Small intestine (tissue), 7 donors: ENCODE measurements around the gene TPT1. TPM values are rescaled to one million over a fixed set of nuclear protein-coding genes. Genes with fewer than 3 reads are reported as not detected.
A peak's percentile ranks its signal among the peaks of the same experiment; 100 is the strongest.

Experiments used
- DNase-seq, 2 donors: peaks; one replicate each; pipeline versions ENCODE4 v3.0.0 to v3.0.0-alpha.2; 2013
- FAIRE-seq: peaks from 2 replicates; lab custom pipeline; 2012; peaks lifted over from hg19 to GRCh38; lab: Jason Lieb, UNC
- H3K27ac ChIP-seq, 3 donors: one replicate each; pipeline ENCODE4 v1.5.1; 2013; ENCODE audit warnings: low read length in 2 of 3, mild to moderate bottlenecking in 2 of 3, control low read depth in 1 of 3, inconsistent platforms in 1 of 3, low read depth in 1 of 3, moderate library complexity in 1 of 3
- H3K27me3 ChIP-seq, 3 donors: one replicate each; pipeline ENCODE4 v1.6.1; 2013; ENCODE audit warnings: low read length in 3 of 3, inconsistent platforms in 1 of 3; ENCODE audit not compliant: control insufficient read depth in 3 of 3, insufficient read depth in 3 of 3
- H3K36me3 ChIP-seq, 3 donors: one replicate each; pipeline ENCODE4 v1.6.1; 2013; ENCODE audit warnings: low read length in 3 of 3, inconsistent platforms in 1 of 3, low read depth in 1 of 3, mild to moderate bottlenecking in 1 of 3, moderate library complexity in 1 of 3; ENCODE audit not compliant: control insufficient read depth in 3 of 3, insufficient read depth in 2 of 3
- H3K4me1 ChIP-seq, 3 donors: one replicate each; pipeline ENCODE4 v1.6.1; 2013; ENCODE audit warnings: low read length in 2 of 3, inconsistent platforms in 1 of 3, low read depth in 1 of 3, mild to moderate bottlenecking in 1 of 3, moderate library complexity in 1 of 3; ENCODE audit not compliant: control insufficient read depth in 3 of 3, insufficient read depth in 2 of 3
- H3K4me3 ChIP-seq, 3 donors: one replicate each; pipeline ENCODE4 v1.5.1; 2013; ENCODE audit warnings: low read length in 3 of 3, control low read depth in 1 of 3, inconsistent platforms in 1 of 3, low read depth in 1 of 3, mild to moderate bottlenecking in 1 of 3, moderate library complexity in 1 of 3
- H3K9me3 ChIP-seq, 2 donors: one replicate each; pipeline ENCODE4 v1.6.1; 2013; ENCODE audit warnings: low read depth in 1 of 2, low read length in 1 of 2; ENCODE audit not compliant: control insufficient read depth in 2 of 2, insufficient read depth in 1 of 2
- WGBS, 3 donors: extraction: QIAGEN DNeasy Blood & Tissue Kit; methylation state at CpG; one replicate each; pipeline ENCODE4 v1.1.7; 2013; 5-methylcytosine and 5-hydroxymethylcytosine counted together
- polyA plus RNA-seq, 4 donors: library from polyadenylated mRNA; stranded (reverse) in 3 of 4; unstranded in 1 of 4; fragments of 200-250 nt in 3 of 4; fragments of 120-200 nt in 1 of 4; gene quantifications; one replicate each; pipeline versions ENCODE4 v1.2.1 to v1.2.3, GENCODE V29; 2013
- donor health status: healthy with polysubstance abuse.
- donor health status: control.
- donor health status: control.
- donor health status: Bipolar disorder and iron deficiency.
- donor health status: healthy.

The TPT1 gene
- polyA plus RNA-seq, 4 donors: 7,740 to 12,612 (median 10,208) TPM

GRCh38 chr13:45374917-45375316, 33.9 kb upstream of the TPT1 start:
- no peaks in the 10 kb centered on the region for H3K27me3 ChIP-seq
- H3K4me1 ChIP-seq: peaks cover 2 to 3% (median 2%) of the 10 kb centered on the region in 3 donors
- 92 to 94% (median 93%) methylated on average over 3 of the region's 3 CpGs for WGBS, 3 donors
- H3K36me3 ChIP-seq: peaks cover 0 to 34% (median 0%) of the 10 kb centered on the region in 3 donors
- H3K4me3 ChIP-seq: no peak overlapping the region
- DNase-seq (no peak), FAIRE-seq (no peak)
- no peak overlapping the region for H3K27ac ChIP-seq
- H3K9me3 ChIP-seq: no peaks in the 10 kb centered on the region

- WGBS, 3 donors: 14 to 61% (median 35%) methylated on average over 5 of the region's 5 CpGs
- no peaks in the 10 kb centered on the region for H3K27me3 ChIP-seq
- H3K9me3 ChIP-seq: no peaks in the 10 kb centered on the region
- peaks cover 0 to 43% (median 0%) of the 10 kb centered on the region in 3 donors for H3K36me3 ChIP-seq
- peak in 1 of 2 donors; percentile 91 for DNase-seq
- H3K27ac ChIP-seq: peak overlapping the region in 2 of 3 donors; percentile 55 to 67
- FAIRE-seq: no peak
- peaks cover 2 to 6% (median 2%) of the 10 kb centered on the region in 3 donors for H3K4me1 ChIP-seq
- H3K4me3 ChIP-seq: no peak overlapping the region
Measured at GRCh38 chr13:45373162-45373547, 32.2 kb upstream of the TPT1 start.

- no peaks in the 10 kb centered on the region for H3K27me3 ChIP-seq
- WGBS, 3 donors: 75 to 83% (median 80%) methylated on average over 24 of the region's 24 CpGs
- no peak overlapping the region for H3K4me3 ChIP-seq
- no peaks in the 10 kb centered on the region for H3K9me3 ChIP-seq
- DNase-seq (peak in 1 of 2 donors; percentile 49), FAIRE-seq (no peak)
- H3K36me3 ChIP-seq: peaks cover 0 to 43% (median 0%) of the 10 kb centered on the region in 3 donors
- peak overlapping the region in 2 of 3 donors; percentile 55 to 67 for H3K27ac ChIP-seq
- H3K4me1 ChIP-seq: peaks cover 2 to 8% (median 2%) of the 10 kb centered on the region in 3 donors
Measured at GRCh38 chr13:45372189-45373161, 31.5 kb upstream of the TPT1 start.

GRCh38 chr13:45370922-45371406, 30.0 kb upstream of the TPT1 start:
- H3K4me3 ChIP-seq: no peak overlapping the region
- FAIRE-seq (no peak), DNase-seq (peak; percentile 51 to 75)
- H3K36me3 ChIP-seq: peaks cover 0 to 35% (median 0%) of the 10 kb centered on the region in 3 donors
- no peak overlapping the region for H3K27ac ChIP-seq
- no peaks in the 10 kb centered on the region for H3K9me3 ChIP-seq
- no peaks in the 10 kb centered on the region for H3K27me3 ChIP-seq
- WGBS, 3 donors: 23 to 31% (median 27%) methylated on average over 30 of the region's 30 CpGs
- peaks cover 2 to 8% (median 2%) of the 10 kb centered on the region in 3 donors for H3K4me1 ChIP-seq

GRCh38 chr13:45369116-45369515, 28.1 kb upstream of the TPT1 start:
- H3K27ac ChIP-seq: no peak overlapping the region
- H3K4me1 ChIP-seq: peaks cover 2 to 8% (median 2%) of the 10 kb centered on the region in 3 donors
- H3K4me3 ChIP-seq: no peak overlapping the region
- no peaks in the 10 kb centered on the region for H3K9me3 ChIP-seq
- H3K36me3 ChIP-seq: peaks cover 0 to 39% (median 0%) of the 10 kb centered on the region in 3 donors
- WGBS, 3 donors: 87 to 100% (median 93%) methylated on average over 4 of the region's 4 CpGs
- FAIRE-seq (no peak), DNase-seq (no peak)
- H3K27me3 ChIP-seq: no peaks in the 10 kb centered on the region

GRCh38 chr13:45368571-45368970, 27.6 kb upstream of the TPT1 start:
- WGBS, 3 donors: 23 to 54% (median 48%) methylated on average over 3 of the region's 3 CpGs
- Histone ChIP-seq H3K36me3 (peaks cover 0 to 39% (median 0%) of the 10 kb centered on the region in 3 donors), H3K4me3 (no peak overlapping the region), H3K27ac (peak overlapping the region in 2 of 3 donors; percentile 18 to 81), H3K4me1 (peaks cover 2 to 8% (median 2%) of the 10 kb centered on the region in 3 donors), H3K27me3 (no peaks in the 10 kb centered on the region), H3K9me3 (peaks cover 0 to 4% of the 10 kb centered on the region in 2 donors)
- DNase-seq (peak in 1 of 2 donors; percentile 20), FAIRE-seq (no peak)

GRCh38 chr13:45368005-45368404, 27.0 kb upstream of the TPT1 start:
- Histone ChIP-seq H3K4me1 (peaks cover 2 to 8% (median 2%) of the 10 kb centered on the region in 3 donors), H3K9me3 (peaks cover 0 to 7% of the 10 kb centered on the region in 2 donors), H3K27me3 (no peaks in the 10 kb centered on the region), H3K4me3 (no peak overlapping the region), H3K27ac (peak overlapping the region in 2 of 3 donors; percentile 18 to 81), H3K36me3 (peaks cover 0 to 43% (median 0%) of the 10 kb centered on the region in 3 donors)
- no peak for FAIRE-seq
- 46 to 70% (median 61%) methylated on average over 4 of the region's 4 CpGs for WGBS, 3 donors
- DNase-seq: peak; percentile 30 to 52

- 13 to 30% (median 14%) methylated on average over 2 of the region's 2 CpGs for WGBS, 3 donors
- FAIRE-seq: peak; percentile 5
- H3K27ac ChIP-seq: peak overlapping the region in 1 of 3 donors; percentile 81
Measured at GRCh38 chr13:45367358-45367757, 26.4 kb upstream of the TPT1 start.

More at GRCh38 chr13:45367358-45367757, 26.4 kb upstream of the TPT1 start:
- Histone ChIP-seq H3K4me3 (no peak overlapping the region), H3K36me3 (peaks cover 0 to 45% (median under 1%) of the 10 kb centered on the region in 3 donors), H3K9me3 (peaks cover 0 to 14% of the 10 kb centered on the region in 2 donors), H3K4me1 (peaks cover 0 to 8% (median 2%) of the 10 kb centered on the region in 3 donors), H3K27me3 (no peaks in the 10 kb centered on the region)
- peak; percentile 74 to 86 for DNase-seq
